Ishikawa (cell line): ENCODE results near the gene ZNF426.

Experiments
- CEBPB ChIP-seq: IDR thresholded peaks from 2 replicates; pipeline ENCODE4 v1.6.1; 2012
- CREB1 ChIP-seq: IDR thresholded peaks from 2 replicates; pipeline ENCODE4 v1.6.1; 2012; ENCODE audit warnings: low read depth
- EGR1 ChIP-seq: IDR thresholded peaks from 2 replicates; pipeline ENCODE4 v1.6.1; 2012
- EP300 ChIP-seq: IDR thresholded peaks from 2 replicates; pipeline ENCODE4 v1.6.1; 2012; ENCODE audit warnings: borderline replicate concordance
- FOXM1 ChIP-seq: IDR thresholded peaks from 2 replicates; pipeline ENCODE4 v1.6.1; 2012; ENCODE audit warnings: low read depth, borderline replicate concordance
- MAX ChIP-seq: IDR thresholded peaks from 2 replicates; pipeline ENCODE4 v1.6.1; 2012
- NFIC ChIP-seq: IDR thresholded peaks from 2 replicates; pipeline ENCODE4 v1.6.1; 2012
- RAD21 ChIP-seq: IDR thresholded peaks from 2 replicates; pipeline ENCODE4 v1.6.1; 2012; ENCODE audit warnings: low read depth
- REST ChIP-seq: IDR thresholded peaks from 2 replicates; pipeline ENCODE4 v1.6.1; 2012; ENCODE audit warnings: low read depth, mild to moderate bottlenecking
- TAF1 ChIP-seq: IDR thresholded peaks from 2 replicates; pipeline ENCODE4 v1.6.1; 2012; ENCODE audit warnings: low read depth, mild to moderate bottlenecking
- TCF12 ChIP-seq: IDR thresholded peaks from 2 replicates; pipeline ENCODE4 v1.6.1; 2012; ENCODE audit warnings: low read depth
- USF1 ChIP-seq: IDR thresholded peaks from 2 replicates; pipeline ENCODE4 v1.6.1; 2012
- YY1 ChIP-seq: IDR thresholded peaks from 2 replicates; pipeline ENCODE4 v1.6.1; 2012; ENCODE audit warnings: low read depth
- ZBTB7A ChIP-seq: IDR thresholded peaks from 2 replicates; pipeline ENCODE4 v1.6.1; 2012; ENCODE audit warnings: low read depth

Gene ZNF426

GRCh38 chr19:9494096-9494495, 44.3 kb downstream of the ZNF426 start:
- TF ChIP-seq CEBPB, result no peak
- TF ChIP-seq TCF12, result no peak

GRCh38 chr19:9487016-9487415, 51.4 kb downstream of the ZNF426 start:
- TF ChIP-seq MAX, result no peak
- TF ChIP-seq CEBPB, result no peak
- TF ChIP-seq RAD21, result no peak
- no peak for TF ChIP-seq ZBTB7A
- TF ChIP-seq TAF1, result no peak
- no peak for TF ChIP-seq EP300
- no peak for TF ChIP-seq USF1
- TF ChIP-seq YY1, result no peak
- no peak for TF ChIP-seq TCF12
- TF ChIP-seq FOXM1, result no peak
- no peak for TF ChIP-seq NFIC

GRCh38 chr19:9485140-9485539, 53.3 kb downstream of the ZNF426 start:
- TF ChIP-seq EGR1 (no peak), RAD21 (no peak), REST (no peak), CEBPB (no peak), FOXM1 (no peak)

GRCh38 chr19:9474975-9475374, 63.5 kb downstream of the ZNF426 start:
- TF ChIP-seq CEBPB (no peak), NFIC (no peak), REST (no peak), USF1 (no peak), MAX (no peak), CREB1 (no peak), FOXM1 (no peak), ZBTB7A (no peak)
